IPS-15b (cell line): Measurements from ENCODE around the gene SRRM4.
A peak's percentile ranks its signal among the peaks of the same experiment; 100 is the strongest.
"Not testable (repeated sequence)": the region's sequence is repeated elsewhere in the genome, so short reads cannot be mapped to it uniquely, and the experiment has no call there.

Experiments used
- H3K27me3 ChIP-seq: one replicate; pipeline ENCODE4 v1.6.1; 2013; ENCODE audit warnings: low read length; ENCODE audit not compliant: control insufficient read depth, insufficient read depth
- H3K36me3 ChIP-seq: one replicate; pipeline ENCODE4 v1.6.1; 2013; ENCODE audit warnings: low read length; ENCODE audit not compliant: control insufficient read depth, insufficient read depth
- H3K4me1 ChIP-seq: one replicate; pipeline ENCODE4 v1.6.1; 2013; ENCODE audit warnings: mild to moderate bottlenecking, low read length; ENCODE audit not compliant: control insufficient read depth, insufficient read depth
- H3K4me3 ChIP-seq: one replicate; pipeline ENCODE4 v1.5.1; 2013; ENCODE audit warnings: low read depth, low read length
- H3K9ac ChIP-seq: one replicate; pipeline ENCODE4 v1.6.1; 2013; ENCODE audit warnings: low read depth, mild to moderate bottlenecking, low read length
- H3K9me3 ChIP-seq: one replicate; pipeline ENCODE4 v1.6.1; 2013; ENCODE audit warnings: mild to moderate bottlenecking, low read length; ENCODE audit not compliant: control insufficient read depth, insufficient read depth

The SRRM4 gene

GRCh38 chr12:119013023-119013422 is 31.7 kb downstream of the SRRM4 start:
- H3K9me3 ChIP-seq: no peaks in the 10 kb centered on the region
- peaks cover 5% of the 10 kb centered on the region for H3K4me1 ChIP-seq
- peaks cover 9% of the 10 kb centered on the region for H3K27me3 ChIP-seq
- H3K9ac ChIP-seq: no peak overlapping the region
- no peaks in the 10 kb centered on the region for H3K36me3 ChIP-seq
- no peak overlapping the region for H3K4me3 ChIP-seq

DNA sequence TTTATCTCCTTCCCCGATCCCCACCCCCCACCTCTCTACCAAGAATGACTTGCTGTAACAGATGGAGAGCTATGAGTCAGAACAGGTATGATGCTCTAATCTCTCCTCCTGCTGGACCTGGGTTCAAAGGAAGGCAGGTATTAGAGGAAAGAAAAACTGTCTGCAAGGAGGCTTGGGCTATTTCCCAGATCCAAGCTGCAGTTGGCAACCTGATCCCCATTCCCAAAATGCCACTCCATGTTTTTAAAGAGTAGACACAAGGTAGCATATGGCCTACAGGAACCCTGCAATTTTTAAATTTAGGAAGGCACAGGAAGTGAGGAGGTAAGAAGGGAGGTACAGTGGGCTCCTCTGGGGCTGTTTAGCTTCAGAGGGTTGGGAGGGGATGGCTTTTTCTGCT is 33.0 kb downstream of the SRRM4 start:
- H3K36me3 ChIP-seq: no peaks in the 10 kb centered on the region
- no peak overlapping the region for H3K4me3 ChIP-seq
- H3K9ac ChIP-seq: no peak overlapping the region
- peaks cover 9% of the 10 kb centered on the region for H3K27me3 ChIP-seq
- peaks cover 17% of the 10 kb centered on the region for H3K4me1 ChIP-seq
- no peaks in the 10 kb centered on the region for H3K9me3 ChIP-seq

- Histone ChIP-seq H3K9me3 (no peaks in the 10 kb centered on the region), H3K36me3 (no peaks in the 10 kb centered on the region), H3K4me3 (no peak overlapping the region), H3K9ac (no peak overlapping the region), H3K27me3 (peaks cover 8% of the 10 kb centered on the region), H3K4me1 (peaks cover 20% of the 10 kb centered on the region)
These were observed 35.4 kb downstream of the SRRM4 start for GRCh38 chr12:119016715-119017114.

GRCh38 chr12:119019166-119019565 is 37.8 kb downstream of the SRRM4 start:
- Histone ChIP-seq H3K27me3 (peaks cover 8% of the 10 kb centered on the region), H3K9me3 (no peaks in the 10 kb centered on the region), H3K4me3 (no peak overlapping the region), H3K36me3 (no peaks in the 10 kb centered on the region), H3K4me1 (peaks cover 17% of the 10 kb centered on the region), H3K9ac (no peak overlapping the region)

DNA sequence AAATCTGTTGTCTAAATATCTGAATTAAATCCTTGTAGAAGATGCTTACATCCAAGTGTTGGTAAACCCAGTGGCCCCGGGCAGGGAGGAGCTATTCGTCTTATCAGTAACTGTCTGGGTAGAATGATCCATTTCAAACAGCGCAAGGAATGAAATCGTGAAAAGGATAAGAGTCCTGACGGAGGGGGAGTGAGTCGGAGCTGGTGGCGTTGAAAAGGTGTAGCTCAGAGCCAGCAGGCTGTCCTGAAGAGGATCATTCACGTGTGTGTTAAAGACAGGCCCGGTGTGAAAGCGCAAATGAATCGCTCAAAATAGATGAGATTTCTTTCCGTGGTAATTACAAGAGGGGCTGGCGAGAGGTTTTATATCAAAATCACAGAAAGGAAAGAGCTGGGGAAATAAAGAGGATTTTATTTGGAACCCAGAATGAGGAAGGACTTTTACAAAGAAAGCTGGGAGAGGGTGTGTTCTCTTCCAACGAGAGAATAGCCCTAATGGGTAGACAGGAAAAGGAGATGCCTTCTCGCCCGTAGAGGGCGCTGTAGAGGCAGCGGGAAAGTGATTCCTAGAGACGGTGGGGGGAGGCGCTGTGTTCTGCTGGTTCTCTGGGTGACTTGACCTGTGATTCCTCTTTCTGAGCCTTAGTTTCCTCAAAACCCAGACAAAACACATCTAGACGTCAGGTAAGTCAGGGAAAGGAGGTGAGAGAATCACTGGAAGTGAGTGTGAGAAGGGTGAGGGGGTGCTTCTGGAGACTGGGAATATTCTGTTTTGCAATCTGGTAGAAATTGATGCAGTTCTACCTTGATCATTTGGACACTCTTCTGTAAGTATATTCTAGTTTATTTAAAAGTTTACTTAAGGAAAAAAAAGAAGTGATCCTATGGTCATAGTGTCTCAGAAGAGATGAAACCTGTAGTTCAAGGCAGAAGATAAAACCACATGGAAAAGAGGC is 39.3 kb downstream of the SRRM4 start:
- Histone ChIP-seq H3K9me3 (no peaks in the 10 kb centered on the region), H3K4me1 (peaks cover 17% of the 10 kb centered on the region), H3K36me3 (no peaks in the 10 kb centered on the region), H3K27me3 (peaks cover 8% of the 10 kb centered on the region), H3K9ac (no peak overlapping the region), H3K4me3 (peak overlapping the region; percentile 9)

DNA sequence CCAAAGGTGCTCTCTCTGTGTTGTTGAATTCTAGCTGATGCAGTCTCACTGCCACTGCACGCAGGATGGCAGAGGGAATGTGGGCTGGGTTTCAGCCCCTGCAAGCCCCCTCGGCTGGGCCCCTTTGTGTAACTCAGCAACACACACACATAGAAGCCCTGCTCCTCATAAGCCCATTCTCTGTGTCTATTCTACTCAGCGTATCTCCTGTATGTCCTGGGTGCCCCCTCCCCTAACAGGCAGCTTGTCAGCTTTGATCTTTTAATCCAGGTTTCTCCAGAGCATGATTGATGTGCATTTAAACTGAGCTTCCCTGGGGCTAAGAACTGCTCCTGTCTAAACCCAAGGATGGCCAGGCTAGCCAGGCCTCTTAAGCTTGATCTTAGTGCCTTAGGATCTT is 43.0 kb downstream of the SRRM4 start:
- peaks cover 6% of the 10 kb centered on the region for H3K27me3 ChIP-seq
- peaks cover 3% of the 10 kb centered on the region for H3K4me1 ChIP-seq
- H3K4me3 ChIP-seq: no peak overlapping the region
- no peak overlapping the region for H3K9ac ChIP-seq
- H3K36me3 ChIP-seq: no peaks in the 10 kb centered on the region
- H3K9me3 ChIP-seq: no peaks in the 10 kb centered on the region

DNA sequence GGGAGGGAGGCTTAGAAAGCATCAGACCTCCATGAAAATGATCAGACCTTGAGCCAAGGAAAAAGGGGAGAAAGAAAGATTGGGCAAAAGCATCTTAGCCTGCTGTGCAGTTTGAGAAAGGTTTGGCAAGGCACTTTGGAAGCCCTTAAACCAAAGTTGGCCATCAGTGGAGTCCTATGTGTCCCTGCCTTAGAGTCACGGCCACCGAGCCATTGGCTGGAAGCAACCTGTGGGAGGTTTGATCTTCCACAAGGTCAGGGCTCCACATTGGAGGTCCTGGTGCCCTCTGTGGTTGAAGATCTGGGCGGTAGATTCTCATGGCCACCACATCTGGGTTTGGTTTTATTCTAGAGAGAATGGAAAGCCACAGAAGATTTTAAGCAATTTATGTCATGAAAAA is 44.4 kb downstream of the SRRM4 start:
- H3K27me3 ChIP-seq: no peaks in the 10 kb centered on the region
- no peaks in the 10 kb centered on the region for H3K9me3 ChIP-seq
- H3K4me1 ChIP-seq: no peaks in the 10 kb centered on the region
- H3K9ac ChIP-seq: no peak overlapping the region
- no peak overlapping the region for H3K4me3 ChIP-seq
- H3K36me3 ChIP-seq: no peaks in the 10 kb centered on the region

DNA sequence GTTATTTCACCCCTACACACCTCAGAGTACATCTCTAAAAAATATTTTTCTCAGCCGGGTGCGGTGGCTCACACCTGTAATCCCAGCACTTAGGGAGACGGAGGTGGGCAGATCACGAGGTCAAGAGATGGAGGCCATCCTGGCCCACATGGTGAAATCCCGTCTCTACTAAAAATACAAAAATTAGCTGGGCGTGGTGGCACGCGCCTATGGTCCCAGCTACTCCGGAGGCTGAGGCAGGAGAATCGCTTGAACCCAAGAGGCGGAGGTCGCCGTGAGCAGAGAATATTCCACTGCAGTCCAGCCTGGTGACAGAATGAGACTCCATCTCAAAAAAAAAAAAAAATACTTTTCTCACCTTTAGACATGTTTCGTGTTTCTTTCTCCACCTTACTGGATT is 52.0 kb downstream of the SRRM4 start:
- H3K9ac ChIP-seq, H3K27me3 ChIP-seq, H3K9me3 ChIP-seq, H3K4me3 ChIP-seq, H3K36me3 ChIP-seq, H3K4me1 ChIP-seq: not testable (repeated sequence)

DNA sequence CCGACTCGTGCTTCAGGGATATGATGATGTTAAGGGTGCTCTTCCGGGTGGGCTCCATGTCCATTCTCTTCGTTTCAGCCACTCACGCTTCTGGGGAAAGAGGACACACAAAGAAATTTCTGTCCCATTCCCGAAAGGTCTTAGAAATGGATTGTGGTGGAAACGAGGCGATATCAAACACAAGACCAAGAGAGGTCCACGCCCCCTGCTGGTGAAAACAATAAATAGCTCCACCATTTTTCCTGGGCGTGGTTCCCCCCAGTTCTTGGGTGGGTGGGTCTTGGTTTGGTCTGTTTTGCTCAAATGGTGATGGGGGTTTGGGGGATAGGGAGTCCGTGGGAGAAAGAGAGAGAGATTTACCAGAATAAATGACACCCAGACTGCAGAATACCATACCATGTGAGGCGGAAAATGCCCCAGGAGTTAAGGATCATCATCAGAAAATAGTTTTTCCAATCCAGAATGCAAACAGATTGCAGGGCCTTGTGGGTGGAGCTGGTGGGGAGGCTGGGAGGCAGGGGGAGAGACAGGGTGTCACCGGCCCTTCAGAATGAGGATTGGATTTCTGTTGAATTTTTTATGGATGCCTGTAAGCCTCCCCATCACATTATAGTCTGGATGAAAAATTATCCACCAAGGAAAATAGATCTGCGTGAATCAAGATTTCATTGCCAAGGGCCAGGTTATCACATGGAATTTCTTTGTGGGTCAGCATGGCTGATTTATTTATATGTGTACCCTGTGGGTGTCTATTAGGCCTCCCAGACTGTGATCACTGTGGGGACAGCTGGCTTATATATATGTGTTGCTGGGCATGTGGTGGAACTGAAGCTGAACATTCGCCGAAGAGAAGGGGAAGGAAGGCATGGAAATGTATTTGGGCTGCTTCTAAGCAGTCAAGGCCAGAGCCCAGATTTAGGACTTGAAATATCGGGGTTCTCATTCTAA is 55.8 kb downstream of the SRRM4 start:
- no peaks in the 10 kb centered on the region for H3K36me3 ChIP-seq
- no peak overlapping the region for H3K4me3 ChIP-seq
- no peaks in the 10 kb centered on the region for H3K4me1 ChIP-seq
- no peaks in the 10 kb centered on the region for H3K9me3 ChIP-seq
- H3K27me3 ChIP-seq: peaks cover 2% of the 10 kb centered on the region
- no peak overlapping the region for H3K9ac ChIP-seq

DNA sequence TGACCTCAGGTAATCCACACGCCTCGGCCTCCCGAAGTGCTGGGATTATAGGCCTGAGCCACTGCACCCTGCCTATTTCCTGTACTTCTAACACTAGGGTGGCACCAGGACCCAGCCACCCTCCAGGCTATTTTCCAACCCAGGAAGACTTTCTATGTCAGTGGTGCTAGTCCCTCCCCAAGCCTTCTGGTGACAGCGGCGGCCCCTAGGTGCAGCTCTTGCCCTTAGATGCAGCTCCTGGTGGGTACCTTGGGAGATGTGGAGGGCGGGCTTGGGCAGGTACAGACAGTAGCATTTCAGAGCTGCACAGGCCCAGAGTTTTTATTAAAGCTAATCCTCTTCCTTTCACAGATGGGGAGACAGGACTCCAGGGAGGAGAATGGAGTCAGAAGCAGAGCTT is 62.8 kb downstream of the SRRM4 start:
- Histone ChIP-seq H3K4me3 (no peak overlapping the region), H3K4me1 (no peaks in the 10 kb centered on the region), H3K9me3 (no peaks in the 10 kb centered on the region), H3K27me3 (no peaks in the 10 kb centered on the region), H3K9ac (no peak overlapping the region), H3K36me3 (no peaks in the 10 kb centered on the region)

DNA sequence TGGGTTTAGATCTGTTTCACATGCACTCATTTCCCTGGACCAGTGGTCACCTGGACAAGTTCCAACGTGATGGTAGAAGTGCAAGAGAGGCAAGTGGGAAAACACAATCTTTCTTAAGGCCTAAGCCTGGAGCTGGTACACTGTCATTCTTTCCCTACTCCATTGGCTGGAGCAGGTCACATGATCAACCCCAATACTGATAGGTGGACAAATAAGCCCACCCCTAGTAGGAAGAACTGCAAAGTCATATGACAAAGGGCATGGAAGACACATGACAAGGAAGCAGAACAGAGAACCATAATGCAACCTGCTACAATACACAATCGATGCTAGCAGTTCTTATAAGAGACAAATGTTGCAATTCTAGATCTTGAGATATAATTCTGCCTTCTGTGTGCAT is 66.3 kb downstream of the SRRM4 start:
- no peak overlapping the region for H3K4me3 ChIP-seq
- H3K27me3 ChIP-seq: no peaks in the 10 kb centered on the region
- no peaks in the 10 kb centered on the region for H3K9me3 ChIP-seq
- no peaks in the 10 kb centered on the region for H3K36me3 ChIP-seq
- H3K9ac ChIP-seq: no peak overlapping the region
- no peaks in the 10 kb centered on the region for H3K4me1 ChIP-seq
